ENCODE data around the gene NFATC1. TPM values are rescaled to one million over a fixed set of nuclear protein-coding genes. Genes with fewer than 3 reads are reported as not detected.

NFATC1 gene
- total RNA-seq, result 2.6 and 4.3 TPM in 2 replicates
- polyA plus RNA-seq, result 0.92 and 2.0 TPM in 2 replicates
- 3.0 and 6.8 TPM in 2 replicates for polyA plus RNA-seq (2012)
- 1.8 and 4.7 TPM in 2 replicates for polyA minus RNA-seq (ENCODE audit: low replicate concordance)

DNA sequence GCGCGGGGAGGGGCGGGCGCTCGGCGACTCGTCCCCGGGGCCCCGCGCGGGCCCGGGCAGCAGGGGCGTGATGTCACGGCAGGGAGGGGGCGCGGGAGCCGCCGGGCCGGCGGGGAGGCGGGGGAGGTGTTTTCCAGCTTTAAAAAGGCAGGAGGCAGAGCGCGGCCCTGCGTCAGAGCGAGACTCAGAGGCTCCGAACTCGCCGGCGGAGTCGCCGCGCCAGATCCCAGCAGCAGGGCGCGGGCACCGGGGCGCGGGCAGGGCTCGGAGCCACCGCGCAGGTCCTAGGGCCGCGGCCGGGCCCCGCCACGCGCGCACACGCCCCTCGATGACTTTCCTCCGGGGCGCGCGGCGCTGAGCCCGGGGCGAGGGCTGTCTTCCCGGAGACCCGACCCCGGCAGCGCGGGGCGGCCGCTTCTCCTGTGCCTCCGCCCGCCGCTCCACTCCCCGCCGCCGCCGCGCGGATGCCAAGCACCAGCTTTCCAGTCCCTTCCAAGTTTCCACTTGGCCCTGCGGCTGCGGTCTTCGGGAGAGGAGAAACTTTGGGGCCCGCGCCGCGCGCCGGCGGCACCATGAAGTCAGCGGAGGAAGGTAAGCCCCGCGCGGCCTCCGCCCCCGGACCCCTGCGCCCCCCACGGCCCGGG is at the start of gene NFATC1:
NFATC1 (plus strand) TSS at position 170 of the 644 bp plus-strand sequence; CDS start at position 465, 295 bp downstream.
- Histone ChIP-seq H3K36me3 (ENCODE audit: control insufficient read depth, insufficient read depth, low read length) (no peaks in the 10 kb centered on the region), H3K9ac (ENCODE audit: insufficient read depth, low read length) (peak within 1 kb of the TSS; percentile 44), H3K4me3 (replicated peaks in 1 of 4; ENCODE audit: control extremely low read depth in 1 of 4, insufficient read depth in 1 of 4, low read depth in 3 of 4, low read length in 4 of 4) (peak within 1 kb of the TSS in 2 of 4 experiments; percentile 11 to 49), H3K4me2 (ENCODE audit: extremely low read depth, insufficient read depth, low read length) (peak within 1 kb of the TSS; percentile 60), H3K27me3 (ENCODE audit: control insufficient read depth, insufficient read depth, low read length) (peaks cover 3% of the 10 kb centered on the region), H3K79me2 (ENCODE audit: control insufficient read depth, insufficient read depth, low read length) (no peaks in the 10 kb centered on the region), H3K9me3 (ENCODE audit: control insufficient read depth, insufficient read depth, low read depth, low read length) (no peaks in the 10 kb centered on the region), H2AFZ (ENCODE audit: low read length) (no peak within 1 kb of the TSS), H3K27ac (ENCODE audit: insufficient read depth, low read length) (no peak within 1 kb of the TSS), H4K20me1 (ENCODE audit: control insufficient read depth, extremely low read depth, insufficient read depth, low read length) (no peaks in the 10 kb centered on the region), H3K4me1 (ENCODE audit: control insufficient read depth, extremely low read depth, insufficient read depth, low read length) (peaks cover 3% of the 10 kb centered on the region)
- DNase-seq (ENCODE audit: low read depth in 2 of 2), result peak; percentile 52 to 73
- TF ChIP-seq, protein P1, sequence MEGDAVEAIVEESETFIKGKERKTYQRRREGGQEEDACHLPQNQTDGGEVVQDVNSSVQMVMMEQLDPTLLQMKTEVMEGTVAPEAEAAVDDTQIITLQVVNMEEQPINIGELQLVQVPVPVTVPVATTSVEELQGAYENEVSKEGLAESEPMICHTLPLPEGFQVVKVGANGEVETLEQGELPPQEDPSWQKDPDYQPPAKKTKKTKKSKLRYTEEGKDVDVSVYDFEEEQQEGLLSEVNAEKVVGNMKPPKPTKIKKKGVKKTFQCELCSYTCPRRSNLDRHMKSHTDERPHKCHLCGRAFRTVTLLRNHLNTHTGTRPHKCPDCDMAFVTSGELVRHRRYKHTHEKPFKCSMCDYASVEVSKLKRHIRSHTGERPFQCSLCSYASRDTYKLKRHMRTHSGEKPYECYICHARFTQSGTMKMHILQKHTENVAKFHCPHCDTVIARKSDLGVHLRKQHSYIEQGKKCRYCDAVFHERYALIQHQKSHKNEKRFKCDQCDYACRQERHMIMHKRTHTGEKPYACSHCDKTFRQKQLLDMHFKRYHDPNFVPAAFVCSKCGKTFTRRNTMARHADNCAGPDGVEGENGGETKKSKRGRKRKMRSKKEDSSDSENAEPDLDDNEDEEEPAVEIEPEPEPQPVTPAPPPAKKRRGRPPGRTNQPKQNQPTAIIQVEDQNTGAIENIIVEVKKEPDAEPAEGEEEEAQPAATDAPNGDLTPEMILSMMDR (conservative IDR thresholded peaks at IDR 0.05 in 1 of 2, IDR thresholded peaks at IDR 0.05 in 1 of 2; ENCODE audit: low read depth in 1 of 2, low read length in 2 of 2), result no peak
- no peak for TF ChIP-seq EZH2 (IDR thresholded peaks at IDR 0.05; ENCODE audit: low read length, missing control alignments)

DNA sequence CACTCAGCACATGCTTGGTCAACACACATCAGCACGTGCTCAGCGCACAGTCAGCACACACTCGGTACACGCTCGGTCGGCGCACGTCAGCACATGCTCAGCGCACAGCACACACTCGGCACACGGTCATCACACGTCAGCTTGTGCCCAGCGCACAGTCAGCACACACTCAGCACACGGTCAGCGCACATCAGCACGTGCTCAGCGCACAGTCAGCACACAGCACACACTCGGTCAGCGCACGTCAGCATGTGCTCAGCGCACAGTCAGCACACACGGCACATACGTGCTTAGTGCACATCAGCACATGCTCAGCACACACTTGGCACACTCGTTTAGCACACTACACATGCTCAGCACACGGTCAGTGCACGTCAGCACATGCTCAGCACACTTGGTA is 49.7 kb upstream of the NFATC1 start:
- Histone ChIP-seq H2AFZ (ENCODE audit: low read length) (no peak overlapping the region), H3K27ac (ENCODE audit: insufficient read depth, low read length) (no peak overlapping the region), H3K4me3 (replicated peaks in 1 of 4; ENCODE audit: control extremely low read depth in 1 of 4, insufficient read depth in 1 of 4, low read depth in 3 of 4, low read length in 4 of 4) (no peak overlapping the region), H4K20me1 (ENCODE audit: control insufficient read depth, extremely low read depth, insufficient read depth, low read length) (no peaks in the 10 kb centered on the region), H3K4me2 (ENCODE audit: extremely low read depth, insufficient read depth, low read length) (no peak overlapping the region), H3K36me3 (ENCODE audit: control insufficient read depth, insufficient read depth, low read length) (peaks cover 13% of the 10 kb centered on the region), H3K9me3 (ENCODE audit: control insufficient read depth, insufficient read depth, low read depth, low read length) (no peaks in the 10 kb centered on the region), H3K79me2 (ENCODE audit: control insufficient read depth, insufficient read depth, low read length) (no peaks in the 10 kb centered on the region), H3K9ac (ENCODE audit: insufficient read depth, low read length) (no peak overlapping the region), H3K27me3 (ENCODE audit: control insufficient read depth, insufficient read depth, low read length) (no peaks in the 10 kb centered on the region), H3K4me1 (ENCODE audit: control insufficient read depth, extremely low read depth, insufficient read depth, low read length) (no peaks in the 10 kb centered on the region)
- TF ChIP-seq EZH2 (IDR thresholded peaks at IDR 0.05; ENCODE audit: low read length, missing control alignments), result no peak
- TF ChIP-seq, protein P1 (conservative IDR thresholded peaks at IDR 0.05 in 1 of 2, IDR thresholded peaks at IDR 0.05 in 1 of 2; ENCODE audit: low read depth in 1 of 2, low read length in 2 of 2), result no peak
- DNase-seq (ENCODE audit: low read depth in 2 of 2), result no peak

DNA sequence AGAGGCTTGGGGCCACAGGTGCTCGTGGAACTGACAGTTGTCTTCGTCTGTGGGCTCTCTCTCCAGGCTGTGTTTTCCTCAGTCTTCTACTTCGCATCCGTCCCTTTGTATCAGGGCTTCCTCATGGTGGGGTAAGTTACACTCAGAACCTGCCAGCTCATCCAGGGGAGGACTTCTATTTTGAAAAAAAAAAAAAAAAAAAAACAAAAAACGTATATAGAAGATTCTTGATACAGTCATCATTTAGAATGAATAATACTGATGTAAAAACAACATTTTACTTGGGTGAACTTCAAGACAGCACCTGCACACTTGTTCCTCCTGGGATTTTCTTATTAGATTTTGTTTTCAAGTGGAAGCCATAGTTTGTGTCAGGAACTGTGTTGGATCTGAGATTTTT is 47.7 kb upstream of the NFATC1 start:
- Histone ChIP-seq H3K4me3 (replicated peaks in 1 of 4; ENCODE audit: control extremely low read depth in 1 of 4, insufficient read depth in 1 of 4, low read depth in 3 of 4, low read length in 4 of 4) (no peak overlapping the region), H3K9me3 (ENCODE audit: control insufficient read depth, insufficient read depth, low read depth, low read length) (no peaks in the 10 kb centered on the region), H3K27ac (ENCODE audit: insufficient read depth, low read length) (no peak overlapping the region), H3K27me3 (ENCODE audit: control insufficient read depth, insufficient read depth, low read length) (no peaks in the 10 kb centered on the region), H3K36me3 (ENCODE audit: control insufficient read depth, insufficient read depth, low read length) (peaks cover 13% of the 10 kb centered on the region), H2AFZ (ENCODE audit: low read length) (no peak overlapping the region), H3K4me2 (ENCODE audit: extremely low read depth, insufficient read depth, low read length) (no peak overlapping the region), H4K20me1 (ENCODE audit: control insufficient read depth, extremely low read depth, insufficient read depth, low read length) (no peaks in the 10 kb centered on the region), H3K9ac (ENCODE audit: insufficient read depth, low read length) (no peak overlapping the region), H3K79me2 (ENCODE audit: control insufficient read depth, insufficient read depth, low read length) (no peaks in the 10 kb centered on the region), H3K4me1 (ENCODE audit: control insufficient read depth, extremely low read depth, insufficient read depth, low read length) (no peaks in the 10 kb centered on the region)
- TF ChIP-seq, protein P1 (conservative IDR thresholded peaks at IDR 0.05 in 1 of 2, IDR thresholded peaks at IDR 0.05 in 1 of 2; ENCODE audit: low read depth in 1 of 2, low read length in 2 of 2), result no peak
- TF ChIP-seq EZH2 (IDR thresholded peaks at IDR 0.05; ENCODE audit: low read length, missing control alignments), result no peak
- DNase-seq (ENCODE audit: low read depth in 2 of 2), result peak in 1 of 2 donors; percentile 43
